Chondrocyte (in vitro differentiated cells): ENCODE measurements around the gene PTPRH. TPM values are rescaled to one million over a fixed set of nuclear protein-coding genes. Genes with fewer than 3 reads are reported as not detected.

Experiments
- DNase-seq: peaks from one replicate; pipeline ENCODE4 v3.0.0; 2021; ENCODE audit warnings: mixed read lengths, low spot score
- H3K27ac Mint-ChIP-seq: one replicate; pipeline ENCODE4 v1.8.0; 2021; ENCODE audit warnings: mild to moderate bottlenecking, moderate library complexity, mixed read lengths; ENCODE audit not compliant: unreplicated experiment
- H3K27me3 Mint-ChIP-seq: 2 replicates; pipeline ENCODE4 v1.8.0; 2021; ENCODE audit warnings: low read depth, mixed read lengths
- H3K36me3 Mint-ChIP-seq: 2 replicates; pipeline ENCODE4 v1.8.0; 2021; ENCODE audit warnings: low read depth, mixed read lengths
- H3K4me1 Mint-ChIP-seq: 2 replicates; pipeline ENCODE4 v1.8.0; 2021; ENCODE audit warnings: low read depth, mild to moderate bottlenecking, mixed read lengths
- H3K4me3 Mint-ChIP-seq: one replicate; pipeline ENCODE4 v1.8.0; 2021; ENCODE audit warnings: mild to moderate bottlenecking, moderate library complexity, mixed read lengths; ENCODE audit not compliant: unreplicated experiment
- H3K9me3 Mint-ChIP-seq: 2 replicates; pipeline ENCODE4 v1.8.0; 2021; ENCODE audit warnings: low read depth, mixed read lengths
- CTCF ChIP-seq: fragments of 200-600 bp; sonication (generic); IDR thresholded peaks from 2 replicates; pipeline ENCODE4 v1.5.0; 2021; ENCODE audit warnings: antibody characterized with exemption, mild to moderate bottlenecking, moderate library complexity
- long read RNA-seq: library from polyadenylated mRNA; stranded (forward); transcript quantifications from one replicate; pipeline ENCODE4 v2.0.0, GENCODE V29; 2021
- total RNA-seq: library from RNA; stranded (reverse); gene quantifications from 3 replicates; pipeline ENCODE4 v1.2.1, GENCODE V29; 2021

PTPRH gene
- total RNA-seq: 0.42 to 0.54 TPM in 2 of 3 replicates, not detected in the other
- long read RNA-seq, partial matches to known transcripts: 1 of 1 reads
- long read RNA-seq, other reads (novel, unspliced or antisense): 0 of 1 reads

- Mint-ChIP-seq H3K27me3 (peaks cover 4% of the 10 kb centered on the region), H3K4me3 (no peak within 1 kb of the TSS), H3K36me3 (peaks cover 2% of the 10 kb centered on the region), H3K27ac (peak within 1 kb of the TSS; percentile 80), H3K4me1 (peaks cover 20% of the 10 kb centered on the region), H3K9me3 (peaks cover 8% of the 10 kb centered on the region)
- no peak for TF ChIP-seq CTCF
- no peak for DNase-seq
These were observed at the start of gene PTPRH for GRCh38 chr19:55208880-55209692. Gene PTPRH, minus strand, starts transcription at chr19:55209501. Its CDS starts 68 bp downstream, at chr19:55209433.

- Mint-ChIP-seq H3K27me3 (no peaks in the 10 kb centered on the region), H3K36me3 (peaks cover 1% of the 10 kb centered on the region), H3K9me3 (no peaks in the 10 kb centered on the region), H3K27ac (no peak overlapping the region), H3K4me1 (peaks cover 47% of the 10 kb centered on the region), H3K4me3 (peak overlapping the region; percentile 79)
- no peak for TF ChIP-seq CTCF
- no peak for DNase-seq
These were observed 49.2 kb upstream of the PTPRH start for GRCh38 chr19:55258476-55258827.

- peak overlapping the region; percentile 96 for H3K27ac Mint-ChIP-seq
- H3K27me3 Mint-ChIP-seq: no peaks in the 10 kb centered on the region
- peaks cover 47% of the 10 kb centered on the region for H3K4me1 Mint-ChIP-seq
- no peak for DNase-seq
- H3K9me3 Mint-ChIP-seq: no peaks in the 10 kb centered on the region
- H3K36me3 Mint-ChIP-seq: peaks cover 1% of the 10 kb centered on the region
- TF ChIP-seq CTCF: no peak
- peak overlapping the region; percentile 99 for H3K4me3 Mint-ChIP-seq
These were observed 48.4 kb upstream of the PTPRH start for GRCh38 chr19:55257461-55258420.

- DNase-seq: no peak
These were observed 47.5 kb upstream of the PTPRH start for GRCh38 chr19:55256562-55257460.

More at GRCh38 chr19:55256562-55257460, 47.5 kb upstream of the PTPRH start:
- H3K27me3 Mint-ChIP-seq: no peaks in the 10 kb centered on the region
- H3K4me1 Mint-ChIP-seq: peaks cover 48% of the 10 kb centered on the region
- no peaks in the 10 kb centered on the region for H3K9me3 Mint-ChIP-seq
- peaks cover 1% of the 10 kb centered on the region for H3K36me3 Mint-ChIP-seq
- H3K27ac Mint-ChIP-seq: peak overlapping the region; percentile 96
- no peak for TF ChIP-seq CTCF
- H3K4me3 Mint-ChIP-seq: peak overlapping the region; percentile 99
